Fibroblast of lung (primary cell): ENCODE measurements around the gene DEFB115.

Source experiments
- EZH2 ChIP-seq: IDR thresholded peaks from 2 replicates; pipeline ENCODE4 v1.5.1; 2012; ENCODE audit warnings: low read length, control low read depth, mild to moderate bottlenecking; ENCODE audit errors: missing control alignments
- TF ChIP-seq, protein P1 (sequence below), 2 donors: IDR thresholded peaks in 1 of 2; conservative IDR thresholded peaks in 1 of 2; 1 replicate in 1 of 2; 2 replicates in 1 of 2; pipeline ENCODE4 v1.5.1; 2011 to 2012; ENCODE audit warnings: low read length in 2 of 2, control low read depth in 1 of 2, inconsistent platforms in 1 of 2, low read depth in 1 of 2, mild to moderate bottlenecking in 1 of 2

- TF ChIP-seq, protein P1, sequence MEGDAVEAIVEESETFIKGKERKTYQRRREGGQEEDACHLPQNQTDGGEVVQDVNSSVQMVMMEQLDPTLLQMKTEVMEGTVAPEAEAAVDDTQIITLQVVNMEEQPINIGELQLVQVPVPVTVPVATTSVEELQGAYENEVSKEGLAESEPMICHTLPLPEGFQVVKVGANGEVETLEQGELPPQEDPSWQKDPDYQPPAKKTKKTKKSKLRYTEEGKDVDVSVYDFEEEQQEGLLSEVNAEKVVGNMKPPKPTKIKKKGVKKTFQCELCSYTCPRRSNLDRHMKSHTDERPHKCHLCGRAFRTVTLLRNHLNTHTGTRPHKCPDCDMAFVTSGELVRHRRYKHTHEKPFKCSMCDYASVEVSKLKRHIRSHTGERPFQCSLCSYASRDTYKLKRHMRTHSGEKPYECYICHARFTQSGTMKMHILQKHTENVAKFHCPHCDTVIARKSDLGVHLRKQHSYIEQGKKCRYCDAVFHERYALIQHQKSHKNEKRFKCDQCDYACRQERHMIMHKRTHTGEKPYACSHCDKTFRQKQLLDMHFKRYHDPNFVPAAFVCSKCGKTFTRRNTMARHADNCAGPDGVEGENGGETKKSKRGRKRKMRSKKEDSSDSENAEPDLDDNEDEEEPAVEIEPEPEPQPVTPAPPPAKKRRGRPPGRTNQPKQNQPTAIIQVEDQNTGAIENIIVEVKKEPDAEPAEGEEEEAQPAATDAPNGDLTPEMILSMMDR (conservative IDR thresholded peaks at IDR 0.05 in 1 of 2, IDR thresholded peaks at IDR 0.05 in 1 of 2; ENCODE audit: low read depth in 1 of 2, low read length in 2 of 2) = no peak
- TF ChIP-seq EZH2 = no peak
Observed at GRCh38 chr20:31236953-31237352, 20.5 kb upstream of the DEFB115 start.
